GM23248 (cell line): Measurements from ENCODE around the gene RPS19BP1. TPM values are rescaled to one million over a fixed set of nuclear protein-coding genes. Genes with fewer than 3 reads are reported as not detected.

Experiments
- DNase-seq: peaks from one replicate; pipeline ENCODE4 v3.0.0-alpha.2; 2015
- H2AFZ ChIP-seq: fragments of 200-600 bp; sonication (generic); 2 replicates; pipeline ENCODE4 v1.6.1; 2016; ENCODE audit warnings: antibody characterized with exemption
- H3F3A ChIP-seq: fragments of 200-600 bp; sonication (generic); 2 replicates; pipeline ENCODE4 v1.6.1; 2016; ENCODE audit warnings: mild to moderate bottlenecking, antibody characterized with exemption, mixed run types; ENCODE audit not compliant: insufficient read depth
- H3K27ac ChIP-seq: fragments of 200-600 bp; sonication (generic); 2 replicates; pipeline ENCODE4 v1.5.1; 2016; ENCODE audit warnings: mild to moderate bottlenecking
- H3K27me3 ChIP-seq: fragments of 200-600 bp; sonication (generic); replicated peaks from 2 replicates; pipeline ENCODE4 v1.6.1; 2016; ENCODE audit warnings: mild to moderate bottlenecking; ENCODE audit not compliant: insufficient read depth
- H3K36me3 ChIP-seq: fragments of 200-600 bp; sonication (generic); 2 replicates; pipeline ENCODE4 v1.6.1; 2016; ENCODE audit warnings: low read depth, mild to moderate bottlenecking
- H3K4me1 ChIP-seq: fragments of 200-600 bp; sonication (generic); 2 replicates; pipeline ENCODE4 v1.6.1; 2016; ENCODE audit warnings: mild to moderate bottlenecking; ENCODE audit not compliant: insufficient read depth
- H3K4me2 ChIP-seq: fragments of 200-600 bp; sonication (generic); one replicate; pipeline ENCODE4 v1.6.1; 2016; ENCODE audit warnings: mild to moderate bottlenecking; ENCODE audit not compliant: unreplicated experiment
- H3K4me3 ChIP-seq: fragments of 200-600 bp; sonication (generic); 2 replicates; pipeline ENCODE4 v1.5.1; 2016; ENCODE audit warnings: mild to moderate bottlenecking
- H3K79me2 ChIP-seq: fragments of 200-600 bp; sonication (generic); 2 replicates; pipeline ENCODE4 v1.6.1; 2016; ENCODE audit warnings: mild to moderate bottlenecking; ENCODE audit not compliant: insufficient read depth
- H3K9ac ChIP-seq: fragments of 200-600 bp; sonication (generic); 2 replicates; pipeline ENCODE4 v1.6.1; 2016; ENCODE audit warnings: mild to moderate bottlenecking
- H3K9me2 ChIP-seq: fragments of 200-600 bp; sonication (generic); 2 replicates; pipeline ENCODE4 v1.6.1; 2016; ENCODE audit warnings: mixed run types, mild to moderate bottlenecking, moderate library complexity; ENCODE audit not compliant: insufficient read depth
- H3K9me3 ChIP-seq: fragments of 200-600 bp; sonication (generic); one replicate; pipeline ENCODE4 v1.6.1; 2017; ENCODE audit warnings: low read depth
- H4K20me1 ChIP-seq: fragments of 200-600 bp; sonication (generic); 2 replicates; pipeline ENCODE4 v1.6.0; 2016; ENCODE audit not compliant: insufficient read depth
- EZH2 ChIP-seq: fragments of 200-600 bp; sonication (generic); IDR thresholded peaks from 2 replicates; pipeline ENCODE4 v1.6.1; 2018; ENCODE audit warnings: antibody characterized with exemption, mild to moderate bottlenecking; ENCODE audit not compliant: insufficient read depth, poor library complexity, severe bottlenecking
- EZH2phosphoT487 ChIP-seq: fragments of 200-600 bp; sonication (generic); IDR thresholded peaks from 2 replicates; pipeline ENCODE4 v1.6.1; 2018; ENCODE audit warnings: antibody characterized with exemption, moderate library complexity, mild to moderate bottlenecking, low read depth; ENCODE audit not compliant: insufficient read depth
- WGBS, 2 experiments: methylation state at CpG; one replicate each; pipeline ENCODE4 v1.1.6; 2015 to 2017; ENCODE audit warnings: low lambda C conversion rate in 2 of 2, low coverage in 1 of 2; ENCODE audit errors: missing lambda C conversion rate in 2 of 2; 5-methylcytosine and 5-hydroxymethylcytosine counted together
- in situ Hi-C: fragments of 300-500 bp; cut with MboI; formaldehyde crosslinking; loops from 2 replicates; pipeline ENCODE4 v1.15.0; 2020
- polyA plus RNA-seq: library from polyadenylated mRNA; unstranded; fragments of >200 nt; fragmentation: Nextera tagmentation; extraction: Ambion mirVana; gene quantifications from 2 replicates; pipeline ENCODE4 v1.2.1, GENCODE V29; 2016
- total RNA-seq: library from RNA; depleted of rRNA; stranded (reverse); fragments of >200 nt; shearing (Covaris generic); gene quantifications from 2 replicates; pipeline ENCODE4 v1.2.3, GENCODE V29; 2014

RPS19BP1 gene
- total and polyA plus RNA-seq, 2 experiments from 2014 or later: 93.9 to 114 TPM

DNA sequence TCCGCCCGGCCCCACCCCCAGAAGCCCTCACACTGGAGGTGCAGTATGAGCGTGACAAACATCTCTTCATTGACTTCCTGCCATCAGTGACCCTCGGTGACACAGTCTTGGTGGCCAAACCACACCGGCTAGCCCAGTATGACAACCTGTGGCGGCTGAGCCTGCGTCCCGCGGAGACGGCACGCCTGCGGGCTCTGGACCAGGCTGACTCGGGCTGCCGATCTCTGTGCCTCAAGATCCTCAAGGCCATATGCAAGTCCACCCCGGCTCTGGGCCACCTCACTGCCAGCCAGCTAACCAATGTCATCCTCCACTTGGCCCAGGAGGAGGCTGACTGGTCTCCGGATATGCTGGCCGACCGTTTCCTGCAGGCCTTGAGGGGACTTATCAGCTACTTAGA lies 18.8 kb downstream of the RPS19BP1 start:
- 89 to 91% methylated on average over 10 to 18 of the region's 18 CpGs for WGBS, 2 experiments
- no peaks in the 10 kb centered on the region for H4K20me1 ChIP-seq
- no peak for TF ChIP-seq EZH2phosphoT487
- TF ChIP-seq EZH2: no peak
- in situ Hi-C loops: loop anchor here (10.0 kb wide), 1 partner anchor 359 kb away; the partner anchor contains the start of gene CBX7
- DNase-seq: no peak
- no peaks in the 10 kb centered on the region for H3K9me2 ChIP-seq
- no peak overlapping the region for H3K4me3 ChIP-seq
- no peak overlapping the region for H2AFZ ChIP-seq
- no peak overlapping the region for H3K9ac ChIP-seq
- no peak overlapping the region for H3K27ac ChIP-seq
- peaks cover 34% of the 10 kb centered on the region for H3K36me3 ChIP-seq
- peaks cover 9% of the 10 kb centered on the region for H3K4me1 ChIP-seq
- H3K79me2 ChIP-seq: peaks cover 76% of the 10 kb centered on the region
- no peaks in the 10 kb centered on the region for H3K27me3 ChIP-seq
- H3K9me3 ChIP-seq: no peaks in the 10 kb centered on the region
- H3K4me2 ChIP-seq: no peak overlapping the region
- peaks cover 26% of the 10 kb centered on the region for H3F3A ChIP-seq

DNA sequence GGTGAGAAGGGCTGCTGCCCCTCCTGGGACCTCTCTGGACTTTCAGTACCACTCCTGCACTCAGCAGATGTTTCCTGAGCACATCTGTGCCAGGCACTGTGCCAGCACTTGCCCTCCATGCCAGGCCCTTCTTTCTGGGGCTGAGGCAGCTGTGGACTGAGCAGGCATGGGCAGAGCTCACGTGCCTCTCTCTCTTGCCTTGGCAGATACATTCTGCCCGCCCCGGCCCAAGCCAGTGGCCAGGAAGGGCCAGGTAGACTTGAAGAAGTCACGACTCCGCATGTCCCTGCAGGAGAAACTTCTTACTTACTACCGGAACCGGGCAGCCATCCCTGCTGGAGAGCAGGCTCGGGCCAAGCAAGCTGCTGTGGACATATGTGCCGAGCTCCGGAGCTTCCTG lies 20.5 kb downstream of the RPS19BP1 start:
- Histone ChIP-seq H3K9me2 (no peaks in the 10 kb centered on the region), H3F3A (peaks cover 8% of the 10 kb centered on the region), H3K27me3 (no peaks in the 10 kb centered on the region), H2AFZ (no peak overlapping the region), H3K27ac (no peak overlapping the region), H3K79me2 (peaks cover 76% of the 10 kb centered on the region), H3K9ac (no peak overlapping the region), H3K4me1 (no peaks in the 10 kb centered on the region), H4K20me1 (no peaks in the 10 kb centered on the region), H3K4me3 (no peak overlapping the region), H3K36me3 (peaks cover 34% of the 10 kb centered on the region), H3K9me3 (no peaks in the 10 kb centered on the region), H3K4me2 (no peak overlapping the region)
- DNase-seq: no peak
- no peak for TF ChIP-seq EZH2phosphoT487
- TF ChIP-seq EZH2: no peak
- 81 to 88% methylated on average over 10 of the region's 10 CpGs for WGBS, 2 experiments
- in situ Hi-C loops: loop anchor here (10.0 kb wide), 1 partner anchor 357 kb away; the partner anchor contains the start of gene CBX7

DNA sequence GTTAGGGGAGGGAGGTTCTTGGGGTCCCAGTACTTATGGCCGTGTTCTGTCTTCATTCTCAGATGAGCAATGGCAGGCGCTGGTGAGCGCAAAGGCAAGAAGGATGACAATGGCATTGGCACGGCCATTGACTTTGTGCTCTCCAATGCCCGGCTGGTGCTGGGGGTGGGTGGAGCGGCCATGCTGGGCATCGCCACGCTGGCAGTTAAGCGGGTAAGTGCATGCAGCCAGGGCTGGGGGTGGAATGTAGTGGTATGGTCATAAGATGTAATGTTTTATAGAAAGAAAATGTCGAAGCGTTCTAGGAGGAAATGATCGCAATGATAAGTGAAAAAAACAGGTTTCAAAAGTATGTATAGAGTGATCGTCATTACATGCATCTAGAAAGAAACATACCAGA lies 21.3 kb downstream of the RPS19BP1 start:
- no peaks in the 10 kb centered on the region for H3K9me2 ChIP-seq
- no peaks in the 10 kb centered on the region for H3K9me3 ChIP-seq
- 92 to 93% methylated on average over 13 of the region's 13 CpGs for WGBS, 2 experiments
- no peaks in the 10 kb centered on the region for H3K27me3 ChIP-seq
- H3K79me2 ChIP-seq: peaks cover 76% of the 10 kb centered on the region
- H2AFZ ChIP-seq: no peak overlapping the region
- DNase-seq: no peak
- TF ChIP-seq EZH2phosphoT487: no peak
- TF ChIP-seq EZH2: no peak
- H3K9ac ChIP-seq: no peak overlapping the region
- in situ Hi-C loops: loop anchor here (10.0 kb wide), 1 partner anchor 356 kb away; the partner anchor contains the start of gene CBX7
- H3F3A ChIP-seq: 0 out of 2 replicates have a peak, but pooled peaks cover 4% of the 10 kb centered on the region
- H3K4me3 ChIP-seq: no peak overlapping the region
- H4K20me1 ChIP-seq: no peaks in the 10 kb centered on the region
- H3K27ac ChIP-seq: no peak overlapping the region
- no peaks in the 10 kb centered on the region for H3K4me1 ChIP-seq
- H3K36me3 ChIP-seq: peaks cover 39% of the 10 kb centered on the region
- no peak overlapping the region for H3K4me2 ChIP-seq

DNA sequence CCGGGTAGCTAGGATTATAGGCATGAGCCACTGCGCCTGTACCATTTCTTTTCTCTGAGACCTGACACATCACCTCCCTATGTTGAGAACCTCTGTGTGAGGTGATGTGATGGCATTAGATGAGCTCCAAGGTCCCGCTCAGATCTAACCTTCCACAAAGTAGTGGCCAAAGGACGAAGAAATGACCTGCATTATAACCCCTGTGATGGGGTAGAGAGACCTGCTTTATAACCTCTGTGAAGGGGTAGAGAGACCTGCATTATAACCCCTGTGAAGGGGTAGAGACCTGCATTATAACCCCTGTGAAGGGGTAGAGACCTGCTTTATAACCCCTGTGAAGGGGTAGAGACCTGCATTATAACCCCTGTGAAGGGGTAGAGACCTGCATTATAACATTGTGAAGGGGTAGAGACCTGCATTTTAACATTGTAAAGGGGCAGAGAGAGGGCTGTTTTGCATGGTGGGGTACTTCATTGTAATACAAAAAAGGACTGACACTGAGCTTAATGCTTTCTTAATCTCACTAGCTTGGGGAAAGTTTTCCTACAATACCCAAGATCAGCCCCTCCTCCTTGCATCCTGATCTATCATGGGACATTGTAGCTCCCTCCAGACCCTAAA lies 21.9 kb downstream of the RPS19BP1 start:
- Histone ChIP-seq H3K27me3 (no peaks in the 10 kb centered on the region), H3K9ac (no peak overlapping the region), H3K9me3 (no peaks in the 10 kb centered on the region), H3K36me3 (peaks cover 38% of the 10 kb centered on the region), H3F3A (0 out of 2 replicates have a peak, but pooled peaks cover 4% of the 10 kb centered on the region), H3K79me2 (peaks cover 76% of the 10 kb centered on the region), H4K20me1 (no peaks in the 10 kb centered on the region), H2AFZ (no peak overlapping the region), H3K27ac (no peak overlapping the region), H3K4me2 (no peak overlapping the region), H3K4me1 (no peaks in the 10 kb centered on the region), H3K4me3 (no peak overlapping the region), H3K9me2 (no peaks in the 10 kb centered on the region)
- WGBS, 2 experiments: 98 to 100% methylated on average over 4 of the region's 4 CpGs
- in situ Hi-C loops: loop anchor here (10.0 kb wide), 1 partner anchor 356 kb away; the partner anchor contains the start of gene CBX7
- DNase-seq: no peak
- no peak for TF ChIP-seq EZH2
- TF ChIP-seq EZH2phosphoT487: no peak
